WTC11 (cell line): Measurements from ENCODE around the gene NMRK1. TPM values are rescaled to one million over a fixed set of nuclear protein-coding genes. Genes with fewer than 3 reads are reported as not detected.

Experiments
- ATAC-seq: fragments of 200-7000 bp; cut with Tn5 transposase; 2 replicates; pipeline ENCODE4 v1.10.0; 2021; ENCODE audit warnings: mild to moderate bottlenecking, moderate library complexity
- CTCF ChIA-PET: fragments of 300-600 bp; sonication (Branson Sonifier 250); formaldehyde crosslinking; loops from one replicate; lab custom pipeline; 2021; ENCODE audit warnings: antibody characterized with exemption; lab: Charles Lee
- POLR2A ChIA-PET: fragments of 350-600 bp; sonication (Branson Sonifier 250); formaldehyde crosslinking; loops from one replicate; lab custom pipeline; 2021; ENCODE audit warnings: antibody characterized with exemption; lab: Charles Lee
- DNase-seq: peaks from one replicate; pipeline ENCODE4 v3.0.0; 2021; ENCODE audit warnings: low spot score
- H3K27ac Mint-ChIP-seq: 2 replicates; pipeline ENCODE4 v1.8.0; 2021; ENCODE audit warnings: mixed read lengths
- H3K27me3 Mint-ChIP-seq: 2 replicates; pipeline ENCODE4 v1.8.0; 2021; ENCODE audit warnings: low read depth, mild to moderate bottlenecking, moderate library complexity, mixed read lengths
- H3K36me3 Mint-ChIP-seq: 2 replicates; pipeline ENCODE4 v1.8.0; 2021; ENCODE audit warnings: mixed read lengths
- H3K4me1 Mint-ChIP-seq: 2 replicates; pipeline ENCODE4 v1.8.0; 2022; ENCODE audit warnings: mixed read lengths
- H3K4me3 Mint-ChIP-seq: 2 replicates; pipeline ENCODE4 v1.8.0; 2021; ENCODE audit warnings: mild to moderate bottlenecking, moderate library complexity, mixed read lengths
- H3K9me3 Mint-ChIP-seq: 2 replicates; pipeline ENCODE4 v1.8.0; 2021; ENCODE audit warnings: mixed read lengths
- ATF2 ChIP-seq: sonication (generic); formaldehyde crosslinking; IDR thresholded peaks from 2 replicates; pipeline ENCODE4 v1.8.1; 2022; ENCODE audit warnings: low read depth, missing genetic modification reagents, borderline replicate concordance
- CTCF ChIP-seq: fragments of 200-600 bp; IDR thresholded peaks from 2 replicates; pipeline ENCODE4 v1.8.0; 2022; ENCODE audit warnings: antibody characterized with exemption
- ELF4 ChIP-seq: sonication (generic); formaldehyde crosslinking; IDR thresholded peaks from 2 replicates; pipeline ENCODE4 v1.8.1; 2022; ENCODE audit warnings: low read depth, mild to moderate bottlenecking, moderate library complexity, missing genetic modification reagents
- ETV6 ChIP-seq: sonication (generic); formaldehyde crosslinking; IDR thresholded peaks from 2 replicates; pipeline ENCODE4 v1.8.1; 2022; ENCODE audit warnings: mild to moderate bottlenecking, missing genetic modification reagents
- FOXJ3 ChIP-seq: sonication (generic); formaldehyde crosslinking; IDR thresholded peaks from 2 replicates; pipeline ENCODE4 v1.9.0; 2021; ENCODE audit warnings: missing genetic modification reagents, mild to moderate bottlenecking, borderline replicate concordance
- GABPB1 ChIP-seq: sonication (generic); formaldehyde crosslinking; IDR thresholded peaks from 2 replicates; pipeline ENCODE4 v1.8.1; 2023; ENCODE audit warnings: mild to moderate bottlenecking, missing genetic modification reagents
- GTF2I ChIP-seq: fragments of 250-450 bp; sonication (Bioruptor Pico); conservative IDR thresholded peaks from 2 replicates; pipeline ENCODE4 v1.4.0; 2021; ENCODE audit warnings: mild to moderate bottlenecking
- JAZF1 ChIP-seq: fragments of 250-450 bp; sonication (Bioruptor Pico); IDR thresholded peaks from 2 replicates; pipeline ENCODE4 v1.9.0; 2021; ENCODE audit warnings: moderate library complexity, mild to moderate bottlenecking, inconsistent platforms
- MLX ChIP-seq: sonication (generic); formaldehyde crosslinking; IDR thresholded peaks from 2 replicates; pipeline ENCODE4 v1.8.1; 2023; ENCODE audit warnings: mild to moderate bottlenecking, missing genetic modification reagents, moderate library complexity
- MXD4 ChIP-seq: fragments of 250-450 bp; sonication (Bioruptor Pico); IDR thresholded peaks from 2 replicates; pipeline ENCODE4 v1.8.0; 2021; ENCODE audit warnings: mild to moderate bottlenecking, moderate library complexity, borderline replicate concordance
- MYBL2 ChIP-seq: sonication (generic); formaldehyde crosslinking; IDR thresholded peaks from 2 replicates; pipeline ENCODE4 v1.8.1; 2023; ENCODE audit warnings: mild to moderate bottlenecking, moderate library complexity, missing genetic modification reagents
- RORB ChIP-seq: fragments of 250-450 bp; sonication (Bioruptor Pico); IDR thresholded peaks from 2 replicates; pipeline ENCODE4 v1.9.0; 2021; ENCODE audit warnings: mild to moderate bottlenecking
- SMAD4 ChIP-seq: sonication (generic); formaldehyde crosslinking; IDR thresholded peaks from 2 replicates; pipeline ENCODE4 v1.8.0; 2022; ENCODE audit warnings: mild to moderate bottlenecking, missing genetic modification reagents
- STAT6 ChIP-seq: sonication (generic); formaldehyde crosslinking; conservative IDR thresholded peaks from 2 replicates; pipeline ENCODE4 v1.8.1; 2023; ENCODE audit warnings: mild to moderate bottlenecking, low read depth, missing genetic modification reagents, moderate library complexity
- ZNF671 ChIP-seq: fragments of 250-450 bp; sonication (Bioruptor Pico); IDR thresholded peaks from 2 replicates; pipeline ENCODE4 v1.8.0; 2021; ENCODE audit warnings: mild to moderate bottlenecking
- total RNA-seq: library from RNA; stranded (reverse); gene quantifications from 3 replicates; pipeline ENCODE4 v1.2.3, GENCODE V29; 2021
- TF ChIP-seq, protein P1 (sequence below): sonication (generic); formaldehyde crosslinking; IDR thresholded peaks from 2 replicates; pipeline ENCODE4 v1.8.1; 2023; ENCODE audit warnings: mild to moderate bottlenecking, missing genetic modification reagents, borderline replicate concordance
- TF ChIP-seq, protein P2 (sequence below): fragments of 250-450 bp; sonication (Bioruptor Pico); IDR thresholded peaks from 2 replicates; pipeline ENCODE4 v1.9.0; 2021; ENCODE audit warnings: mild to moderate bottlenecking
- TF ChIP-seq, protein P3 (sequence below): fragments of 250-450 bp; sonication (Bioruptor Pico); IDR thresholded peaks from 2 replicates; pipeline ENCODE4 v1.9.0; 2021; ENCODE audit warnings: moderate library complexity, mild to moderate bottlenecking, inconsistent platforms, borderline replicate concordance
- TF ChIP-seq, protein P4 (sequence below): sonication (generic); formaldehyde crosslinking; IDR thresholded peaks from 2 replicates; pipeline ENCODE4 v1.8.1; 2022; ENCODE audit warnings: missing genetic modification reagents, borderline replicate concordance

Gene NMRK1
- total RNA-seq, 1 experiment from 2014 or later: 14.5 TPM

GRCh38 chr9:75019654-75020053 is 68.3 kb downstream of the NMRK1 start:
- 0 out of 2 replicates have a peak, but pooled peaks cover 5% of the 10 kb centered on the region for H3K9me3 Mint-ChIP-seq
- CTCF ChIA-PET: interaction anchor here (0.7 to 1.5 kb wide), 2 partner anchors 68 to 246 kb away, joined by 3 to 4 read pairs; no protein-coding TSS in a partner anchor
- POLR2A ChIA-PET: no interaction called here
- H3K27ac Mint-ChIP-seq: peak overlapping the region; percentile 0; the same call in 1 of the 2 replicates
- peaks cover 10% of the 10 kb centered on the region for H3K36me3 Mint-ChIP-seq
- H3K4me3 Mint-ChIP-seq: no peak overlapping the region
- ATAC-seq (no peak), DNase-seq (no peak)
- no peak for TF ChIP-seq MYBL2 (CRISPR knock-in tag)
- peaks cover 17% of the 10 kb centered on the region for H3K4me1 Mint-ChIP-seq
- no peaks in the 10 kb centered on the region for H3K27me3 Mint-ChIP-seq

GRCh38 chr9:75019022-75019421 is 68.9 kb downstream of the NMRK1 start:
- POLR2A ChIA-PET: no interaction called here
- DNase-seq: no peak
- CTCF ChIA-PET: no interaction called here
- Mint-ChIP-seq H3K4me1 (peaks cover 11% of the 10 kb centered on the region), H3K27me3 (no peaks in the 10 kb centered on the region), H3K9me3 (0 out of 2 replicates have a peak, but pooled peaks cover 5% of the 10 kb centered on the region), H3K36me3 (peaks cover 10% of the 10 kb centered on the region), H3K27ac (no peak overlapping the region), H3K4me3 (no peak overlapping the region)
- no peak for ATAC-seq
- TF ChIP-seq MLX (CRISPR knock-in tag) (no peak), JAZF1 (CRISPR knock-in tag) (no peak), GABPB1 (CRISPR knock-in tag) (no peak), ATF2 (no peak), CTCF (no peak), GTF2I (no peak), SMAD4 (no peak), ELF4 (CRISPR knock-in tag) (no peak), MXD4 (no peak), ZNF671 (CRISPR knock-in tag) (no peak), RORB (CRISPR knock-in tag) (no peak), FOXJ3 (CRISPR knock-in tag) (no peak), STAT6 (no peak), ETV6 (CRISPR knock-in tag) (no peak)
- TF ChIP-seq, protein P1, sequence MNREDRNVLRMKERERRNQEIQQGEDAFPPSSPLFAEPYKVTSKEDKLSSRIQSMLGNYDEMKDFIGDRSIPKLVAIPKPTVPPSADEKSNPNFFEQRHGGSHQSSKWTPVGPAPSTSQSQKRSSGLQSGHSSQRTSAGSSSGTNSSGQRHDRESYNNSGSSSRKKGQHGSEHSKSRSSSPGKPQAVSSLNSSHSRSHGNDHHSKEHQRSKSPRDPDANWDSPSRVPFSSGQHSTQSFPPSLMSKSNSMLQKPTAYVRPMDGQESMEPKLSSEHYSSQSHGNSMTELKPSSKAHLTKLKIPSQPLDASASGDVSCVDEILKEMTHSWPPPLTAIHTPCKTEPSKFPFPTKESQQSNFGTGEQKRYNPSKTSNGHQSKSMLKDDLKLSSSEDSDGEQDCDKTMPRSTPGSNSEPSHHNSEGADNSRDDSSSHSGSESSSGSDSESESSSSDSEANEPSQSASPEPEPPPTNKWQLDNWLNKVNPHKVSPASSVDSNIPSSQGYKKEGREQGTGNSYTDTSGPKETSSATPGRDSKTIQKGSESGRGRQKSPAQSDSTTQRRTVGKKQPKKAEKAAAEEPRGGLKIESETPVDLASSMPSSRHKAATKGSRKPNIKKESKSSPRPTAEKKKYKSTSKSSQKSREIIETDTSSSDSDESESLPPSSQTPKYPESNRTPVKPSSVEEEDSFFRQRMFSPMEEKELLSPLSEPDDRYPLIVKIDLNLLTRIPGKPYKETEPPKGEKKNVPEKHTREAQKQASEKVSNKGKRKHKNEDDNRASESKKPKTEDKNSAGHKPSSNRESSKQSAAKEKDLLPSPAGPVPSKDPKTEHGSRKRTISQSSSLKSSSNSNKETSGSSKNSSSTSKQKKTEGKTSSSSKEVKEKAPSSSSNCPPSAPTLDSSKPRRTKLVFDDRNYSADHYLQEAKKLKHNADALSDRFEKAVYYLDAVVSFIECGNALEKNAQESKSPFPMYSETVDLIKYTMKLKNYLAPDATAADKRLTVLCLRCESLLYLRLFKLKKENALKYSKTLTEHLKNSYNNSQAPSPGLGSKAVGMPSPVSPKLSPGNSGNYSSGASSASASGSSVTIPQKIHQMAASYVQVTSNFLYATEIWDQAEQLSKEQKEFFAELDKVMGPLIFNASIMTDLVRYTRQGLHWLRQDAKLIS (CRISPR knock-in tag): no peak
- TF ChIP-seq, protein P2, sequence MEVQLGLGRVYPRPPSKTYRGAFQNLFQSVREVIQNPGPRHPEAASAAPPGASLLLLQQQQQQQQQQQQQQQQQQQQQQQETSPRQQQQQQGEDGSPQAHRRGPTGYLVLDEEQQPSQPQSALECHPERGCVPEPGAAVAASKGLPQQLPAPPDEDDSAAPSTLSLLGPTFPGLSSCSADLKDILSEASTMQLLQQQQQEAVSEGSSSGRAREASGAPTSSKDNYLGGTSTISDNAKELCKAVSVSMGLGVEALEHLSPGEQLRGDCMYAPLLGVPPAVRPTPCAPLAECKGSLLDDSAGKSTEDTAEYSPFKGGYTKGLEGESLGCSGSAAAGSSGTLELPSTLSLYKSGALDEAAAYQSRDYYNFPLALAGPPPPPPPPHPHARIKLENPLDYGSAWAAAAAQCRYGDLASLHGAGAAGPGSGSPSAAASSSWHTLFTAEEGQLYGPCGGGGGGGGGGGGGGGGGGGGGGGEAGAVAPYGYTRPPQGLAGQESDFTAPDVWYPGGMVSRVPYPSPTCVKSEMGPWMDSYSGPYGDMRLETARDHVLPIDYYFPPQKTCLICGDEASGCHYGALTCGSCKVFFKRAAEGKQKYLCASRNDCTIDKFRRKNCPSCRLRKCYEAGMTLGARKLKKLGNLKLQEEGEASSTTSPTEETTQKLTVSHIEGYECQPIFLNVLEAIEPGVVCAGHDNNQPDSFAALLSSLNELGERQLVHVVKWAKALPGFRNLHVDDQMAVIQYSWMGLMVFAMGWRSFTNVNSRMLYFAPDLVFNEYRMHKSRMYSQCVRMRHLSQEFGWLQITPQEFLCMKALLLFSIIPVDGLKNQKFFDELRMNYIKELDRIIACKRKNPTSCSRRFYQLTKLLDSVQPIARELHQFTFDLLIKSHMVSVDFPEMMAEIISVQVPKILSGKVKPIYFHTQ (CRISPR knock-in tag): no peak
- TF ChIP-seq, protein P3, sequence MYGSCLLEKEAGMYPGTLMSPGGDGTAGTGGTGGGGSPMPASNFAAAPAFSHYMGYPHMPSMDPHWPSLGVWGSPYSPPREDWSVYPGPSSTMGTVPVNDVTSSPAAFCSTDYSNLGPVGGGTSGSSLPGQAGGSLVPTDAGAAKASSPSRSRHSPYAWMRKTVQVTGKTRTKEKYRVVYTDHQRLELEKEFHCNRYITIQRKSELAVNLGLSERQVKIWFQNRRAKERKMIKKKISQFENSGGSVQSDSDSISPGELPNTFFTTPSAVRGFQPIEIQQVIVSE: no peak
- TF ChIP-seq, protein P4, sequence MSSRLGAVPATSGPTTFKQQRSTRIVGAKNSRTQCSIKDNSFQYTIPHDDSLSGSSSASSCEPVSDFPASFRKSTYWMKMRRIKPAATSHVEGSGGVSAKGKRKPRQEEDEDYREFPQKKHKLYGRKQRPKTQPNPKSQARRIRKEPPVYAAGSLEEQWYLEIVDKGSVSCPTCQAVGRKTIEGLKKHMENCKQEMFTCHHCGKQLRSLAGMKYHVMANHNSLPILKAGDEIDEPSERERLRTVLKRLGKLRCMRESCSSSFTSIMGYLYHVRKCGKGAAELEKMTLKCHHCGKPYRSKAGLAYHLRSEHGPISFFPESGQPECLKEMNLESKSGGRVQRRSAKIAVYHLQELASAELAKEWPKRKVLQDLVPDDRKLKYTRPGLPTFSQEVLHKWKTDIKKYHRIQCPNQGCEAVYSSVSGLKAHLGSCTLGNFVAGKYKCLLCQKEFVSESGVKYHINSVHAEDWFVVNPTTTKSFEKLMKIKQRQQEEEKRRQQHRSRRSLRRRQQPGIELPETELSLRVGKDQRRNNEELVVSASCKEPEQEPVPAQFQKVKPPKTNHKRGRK: no peak
